ENCODE measurements around the gene PXMP4.
A peak's percentile ranks its signal among the peaks of the same experiment; 100 is the strongest.

The PXMP4 gene

DNA sequence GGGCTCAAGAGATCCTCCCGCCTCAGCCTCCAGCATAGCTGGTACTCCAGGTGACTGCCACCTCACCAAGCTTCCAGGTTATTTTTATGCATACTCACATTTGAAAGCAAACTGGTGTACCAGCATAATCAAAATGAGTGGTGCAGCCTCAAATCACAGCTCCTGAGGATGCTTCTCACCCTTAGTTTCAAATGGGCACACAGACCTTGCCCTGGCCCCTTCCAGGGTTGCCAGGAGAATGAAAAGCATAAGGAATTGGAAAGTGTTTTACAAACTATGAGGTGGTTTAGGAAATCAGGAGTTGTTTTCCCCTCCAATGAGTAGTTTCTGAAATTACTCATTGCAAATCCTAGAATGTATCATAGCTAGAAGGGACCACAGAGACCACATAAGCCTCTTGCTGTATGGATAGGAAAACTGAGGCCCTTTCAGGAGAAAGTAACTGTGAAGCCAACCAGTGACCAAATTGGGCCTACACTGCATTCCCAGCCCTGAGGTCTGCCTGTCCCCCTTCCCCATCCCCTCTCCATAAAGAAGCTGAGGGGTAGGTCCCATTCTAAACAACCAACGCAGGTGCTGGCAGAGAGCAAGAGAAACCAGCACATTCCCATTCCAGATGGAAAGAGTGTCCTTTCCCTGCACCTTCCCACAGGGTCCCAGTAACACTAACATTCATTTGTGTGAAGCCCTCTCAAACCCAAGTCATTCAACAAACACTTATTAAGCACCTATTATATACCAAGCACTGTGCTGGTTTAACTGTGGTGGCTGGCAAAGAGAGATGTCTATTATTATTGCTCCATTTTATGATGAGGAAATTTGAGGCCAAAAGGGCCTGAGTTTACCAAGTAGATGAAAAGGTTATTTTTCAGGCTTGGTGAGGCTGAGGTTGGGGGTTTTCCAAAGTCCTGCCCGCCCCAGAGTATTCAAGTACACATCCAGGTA, 31.8 kb downstream of the PXMP4 start:
- H4K20me1 ChIP-seq (ENCODE audit: control insufficient read depth, insufficient read depth, low read depth, low read length): peaks cover 13% of the 10 kb centered on the region
- H3K79me2 ChIP-seq (ENCODE audit: control insufficient read depth, low read length): peaks cover 25% of the 10 kb centered on the region
- no peaks in the 10 kb centered on the region for H3K27me3 ChIP-seq (ENCODE audit: control insufficient read depth, low read length)
- H3K27ac ChIP-seq (ENCODE audit: low read depth, low read length): no peak overlapping the region
- no peak overlapping the region for H3K4me3 ChIP-seq (ENCODE audit: low read length)
- H3K36me3 ChIP-seq (ENCODE audit: control insufficient read depth, low read length): peaks cover 21% of the 10 kb centered on the region
- H3K4me2 ChIP-seq (ENCODE audit: low read length): no peak overlapping the region
- H3K9me3 ChIP-seq (ENCODE audit: control insufficient read depth, insufficient read depth, low read length): no peaks in the 10 kb centered on the region
- peaks cover 7% of the 10 kb centered on the region for H3F3A ChIP-seq (ENCODE audit: control insufficient read depth, insufficient read depth)
- no peak for TF ChIP-seq EZH2phosphoT487 (IDR thresholded peaks at IDR 0.05; ENCODE audit: borderline replicate concordance, low read length)
- TF ChIP-seq CTCF (IDR thresholded peaks at IDR 0.05; ENCODE audit: low read depth, low read length, poor library complexity, severe bottlenecking): no peak
- H3K9me2 ChIP-seq (replicated peaks; ENCODE audit: control insufficient read depth, low read length): no peaks in the 10 kb centered on the region
- peaks cover 45% of the 10 kb centered on the region for H3K4me1 ChIP-seq (ENCODE audit: control insufficient read depth, low read length)

DNA sequence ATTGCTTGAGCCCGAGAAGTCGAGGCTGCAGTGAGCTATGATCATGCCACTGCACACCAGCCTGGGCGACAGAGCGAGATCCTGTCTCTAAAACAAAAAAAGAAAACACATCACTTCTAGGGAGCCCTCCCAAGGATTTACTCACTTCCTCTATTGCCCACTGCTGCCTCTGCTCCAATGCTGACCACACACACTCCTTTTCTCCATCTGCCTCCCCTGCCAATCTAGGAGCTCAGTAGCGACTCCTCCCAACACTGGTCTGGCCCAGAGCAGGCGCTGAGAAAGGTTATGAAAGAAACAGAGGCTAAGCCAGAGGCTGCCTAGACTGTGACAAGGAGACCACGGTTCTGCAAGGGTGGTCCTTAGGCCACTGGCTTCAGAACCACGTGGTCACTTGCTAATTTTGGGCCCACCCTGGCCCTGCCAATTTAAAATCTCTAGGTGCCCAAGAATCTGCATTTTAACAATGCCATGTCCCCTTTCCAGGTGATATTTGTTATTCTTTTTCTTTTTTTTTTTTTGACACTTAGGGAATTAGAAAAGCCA, 32.7 kb downstream of the PXMP4 start:
- H3K9me2 ChIP-seq (replicated peaks; ENCODE audit: control insufficient read depth, low read length): no peaks in the 10 kb centered on the region
- H3K4me2 ChIP-seq (ENCODE audit: low read length): peak overlapping the region; percentile 85
- H3K27me3 ChIP-seq (ENCODE audit: control insufficient read depth, low read length): no peaks in the 10 kb centered on the region
- H3K9me3 ChIP-seq (ENCODE audit: control insufficient read depth, insufficient read depth, low read length): no peaks in the 10 kb centered on the region
- H3K27ac ChIP-seq (ENCODE audit: low read depth, low read length): no peak overlapping the region
- peaks cover 13% of the 10 kb centered on the region for H4K20me1 ChIP-seq (ENCODE audit: control insufficient read depth, insufficient read depth, low read depth, low read length)
- peaks cover 54% of the 10 kb centered on the region for H3K4me1 ChIP-seq (ENCODE audit: control insufficient read depth, low read length)
- H3K79me2 ChIP-seq (ENCODE audit: control insufficient read depth, low read length): peaks cover 34% of the 10 kb centered on the region
- no peak for TF ChIP-seq CTCF (IDR thresholded peaks at IDR 0.05; ENCODE audit: low read depth, low read length, poor library complexity, severe bottlenecking)
- peaks cover 29% of the 10 kb centered on the region for H3K36me3 ChIP-seq (ENCODE audit: control insufficient read depth, low read length)
- H3F3A ChIP-seq (ENCODE audit: control insufficient read depth, insufficient read depth): peaks cover 7% of the 10 kb centered on the region
- H3K4me3 ChIP-seq (ENCODE audit: low read length): no peak overlapping the region

DNA sequence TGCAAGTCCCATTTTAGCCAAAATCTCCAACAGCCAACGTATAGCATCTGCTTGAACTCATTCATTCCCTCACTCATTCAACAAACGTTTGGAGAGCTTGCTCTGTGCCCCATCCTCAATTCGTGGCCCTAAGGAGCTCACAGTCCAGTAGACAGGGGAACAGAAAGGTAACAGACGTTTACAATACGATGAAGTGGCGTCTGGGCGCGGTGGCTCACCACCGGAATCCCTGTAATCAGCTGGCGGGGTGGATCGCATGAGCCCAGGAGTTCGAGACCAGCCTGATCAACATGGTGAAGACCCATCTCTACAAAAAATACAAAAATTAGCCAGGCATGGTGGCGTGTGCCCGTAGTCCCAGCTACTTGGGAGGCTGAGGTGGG, 33.1 kb downstream of the PXMP4 start:
- H3K36me3 ChIP-seq (ENCODE audit: control insufficient read depth, low read length): peaks cover 34% of the 10 kb centered on the region
- H3F3A ChIP-seq (ENCODE audit: control insufficient read depth, insufficient read depth): peaks cover 7% of the 10 kb centered on the region
- peak overlapping the region; percentile 85 for H3K4me2 ChIP-seq (ENCODE audit: low read length)
- H3K9me3 ChIP-seq (ENCODE audit: control insufficient read depth, insufficient read depth, low read length): no peaks in the 10 kb centered on the region
- H3K4me3 ChIP-seq (ENCODE audit: low read length): peak overlapping the region; percentile 62
- peak overlapping the region; percentile 4; the same call in 1 of the 2 replicates for H3K27ac ChIP-seq (ENCODE audit: low read depth, low read length)
- H3K4me1 ChIP-seq (ENCODE audit: control insufficient read depth, low read length): peaks cover 58% of the 10 kb centered on the region
- no peaks in the 10 kb centered on the region for H3K27me3 ChIP-seq (ENCODE audit: control insufficient read depth, low read length)
- TF ChIP-seq EZH2phosphoT487 (IDR thresholded peaks at IDR 0.05; ENCODE audit: borderline replicate concordance, low read length): no peak
- no peak for TF ChIP-seq CTCF (IDR thresholded peaks at IDR 0.05; ENCODE audit: low read depth, low read length, poor library complexity, severe bottlenecking)
- H3K9me2 ChIP-seq (replicated peaks; ENCODE audit: control insufficient read depth, low read length): no peaks in the 10 kb centered on the region
- H4K20me1 ChIP-seq (ENCODE audit: control insufficient read depth, insufficient read depth, low read depth, low read length): peaks cover 17% of the 10 kb centered on the region
- H3K79me2 ChIP-seq (ENCODE audit: control insufficient read depth, low read length): peaks cover 38% of the 10 kb centered on the region
